ENCODE results near the gene LAMTOR4. TPM values are rescaled to one million over a fixed set of nuclear protein-coding genes. Genes with fewer than 3 reads are reported as not detected.

LAMTOR4 gene
- total and polyA plus RNA-seq, 3 experiments from 2014 or later = 125 to 386 (median 130) TPM

Other genes with a start within 250 kb of the LAMTOR4 start
- gene TRIM4, start 229.4 kb upstream of the LAMTOR4 start, total RNA-seq = 10 to 100 TPM; 30.0 to 31.0 TPM
- 25.8 TPM for gene TRIM4, start 229.4 kb upstream of the LAMTOR4 start, polyA plus RNA-seq
- gene GJC3, start 219.3 kb upstream of the LAMTOR4 start, total RNA-seq = under 1 TPM in 1 of 2 experiments, not detected in 1; 0.20 TPM
- not detected for gene GJC3, start 219.3 kb upstream of the LAMTOR4 start, polyA plus RNA-seq
- not detected for gene AZGP1, start 172.9 kb upstream of the LAMTOR4 start, total RNA-seq
- gene AZGP1, start 172.9 kb upstream of the LAMTOR4 start, polyA plus RNA-seq = not detected
- 10 to 100 TPM; 48.4 to 53.4 TPM for gene ZKSCAN1, start 133.3 kb upstream of the LAMTOR4 start, total RNA-seq
- 57.9 TPM for gene ZKSCAN1, start 133.3 kb upstream of the LAMTOR4 start, polyA plus RNA-seq
- 10 to 100 TPM; 10.7 to 11.3 TPM for gene ZSCAN21, start 99.1 kb upstream of the LAMTOR4 start, total RNA-seq
- gene ZSCAN21, start 99.1 kb upstream of the LAMTOR4 start, polyA plus RNA-seq = 8.2 TPM
- gene ZNF3, start 67.2 kb upstream of the LAMTOR4 start, total RNA-seq = 10 to 100 TPM; 26.8 to 27.9 TPM
- 29.8 TPM for gene ZNF3, start 67.2 kb upstream of the LAMTOR4 start, polyA plus RNA-seq
- 100 to 1,000 TPM; 110 to 111 TPM for gene COPS6, start 59.9 kb upstream of the LAMTOR4 start, total RNA-seq
- 144 TPM for gene COPS6, start 59.9 kb upstream of the LAMTOR4 start, polyA plus RNA-seq
- gene MCM7, start 47.5 kb upstream of the LAMTOR4 start, total RNA-seq = 100 to 1,000 TPM; 440 to 452 TPM
- gene MCM7, start 47.5 kb upstream of the LAMTOR4 start, polyA plus RNA-seq = 28.9 TPM
- 10 to 100 TPM; 13.8 to 17.3 TPM for gene AP4M1, start 47.3 kb upstream of the LAMTOR4 start, total RNA-seq
- gene AP4M1, start 47.3 kb upstream of the LAMTOR4 start, polyA plus RNA-seq = 5.2 TPM
- 10 to 100 TPM; 75.7 to 82.3 TPM for gene TAF6, start 29.6 kb upstream of the LAMTOR4 start, total RNA-seq
- gene TAF6, start 29.6 kb upstream of the LAMTOR4 start, polyA plus RNA-seq = 39.8 TPM
- gene CNPY4, start 29.3 kb upstream of the LAMTOR4 start, total RNA-seq = 10 to 100 TPM; 18.9 to 19.0 TPM
- gene CNPY4, start 29.3 kb upstream of the LAMTOR4 start, polyA plus RNA-seq = 24.1 TPM
- 1 to 10 TPM; 4.4 TPM for gene MBLAC1, start 22.0 kb upstream of the LAMTOR4 start, total RNA-seq
- gene MBLAC1, start 22.0 kb upstream of the LAMTOR4 start, polyA plus RNA-seq = 2.3 TPM
- gene TRAPPC14, start 9.8 kb downstream of the LAMTOR4 start, total RNA-seq = 10 to 100 TPM; 30.5 to 33.2 TPM
- gene TRAPPC14, start 9.8 kb downstream of the LAMTOR4 start, polyA plus RNA-seq = 3.4 TPM
- 1 to 10 TPM; 1.0 to 1.6 TPM for gene GAL3ST4, start 19.7 kb downstream of the LAMTOR4 start, total RNA-seq
- gene GAL3ST4, start 19.7 kb downstream of the LAMTOR4 start, polyA plus RNA-seq = 0.52 TPM
- 1 to 10 TPM; 1.6 to 2.1 TPM for gene GPC2, start 28.5 kb downstream of the LAMTOR4 start, total RNA-seq
- gene GPC2, start 28.5 kb downstream of the LAMTOR4 start, polyA plus RNA-seq = not detected
- gene STAG3, start 29.0 kb downstream of the LAMTOR4 start, total RNA-seq = 1 to 10 TPM; 5.0 to 5.1 TPM
- 1.5 TPM for gene STAG3, start 29.0 kb downstream of the LAMTOR4 start, polyA plus RNA-seq
- gene PVRIG, start 71.0 kb downstream of the LAMTOR4 start, total RNA-seq = 10 to 100 TPM; 23.9 to 24.5 TPM
- 131 TPM for gene PVRIG, start 71.0 kb downstream of the LAMTOR4 start, polyA plus RNA-seq
- gene SPDYE3, start 158.8 kb downstream of the LAMTOR4 start, total RNA-seq = not detected
- 9.8 TPM for gene SPDYE3, start 158.8 kb downstream of the LAMTOR4 start, polyA plus RNA-seq
- gene PILRB, start 209.2 kb downstream of the LAMTOR4 start, total RNA-seq = 10 to 100 TPM; 33.5 to 33.7 TPM
- 18.1 TPM for gene PILRB, start 209.2 kb downstream of the LAMTOR4 start, polyA plus RNA-seq
- 1 to 10 TPM in 1 of 2 experiments, under 1 TPM in 1; 0.84 to 1.9 TPM for gene PILRA, start 224.6 kb downstream of the LAMTOR4 start, total RNA-seq
- gene PILRA, start 224.6 kb downstream of the LAMTOR4 start, polyA plus RNA-seq = 0.37 TPM

All from CD8-positive, alpha-beta memory T cell (primary cell).